ENCODE measurements around the gene GPER1.

- TF ChIP-seq EZH2phosphoT487 (IDR thresholded peaks at IDR 0.05; ENCODE audit: borderline replicate concordance, low read depth, low read length) (no peak), CTCF (conservative IDR thresholded peaks at IDR 0.05; ENCODE audit: low read length) (no peak)
Measured at GRCh38 chr7:1057416-1058291, 30.3 kb upstream of the GPER1 start.

Measured in OCI-LY7 (cell line).